OCI-LY3 (cell line): ENCODE measurements around the gene RNF217.

Experiments
- H2AFZ ChIP-seq: fragments of 200-600, 300-600 bp; shearing (Covaris generic); 2 replicates; pipeline ENCODE4 v1.6.0; 2014; ENCODE audit warnings: antibody characterized with exemption, low read depth, low read length
- H3K27ac ChIP-seq: fragments of 200-600, 300-600 bp; sonication (generic); 2 replicates; pipeline ENCODE4 v1.5.1; 2014; ENCODE audit warnings: mild to moderate bottlenecking, low read length, moderate library complexity, mixed read lengths
- H3K27me3 ChIP-seq: fragments of 200-600, 300-600 bp; sonication (generic); 2 replicates; pipeline ENCODE4 v1.6.1; 2014; ENCODE audit warnings: low read depth, low read length, mixed read lengths
- H3K36me3 ChIP-seq: fragments of 200-600, 300-600 bp; sonication (generic); replicated peaks from 2 replicates; pipeline ENCODE3; 2014; ENCODE audit warnings: low read depth, low read length, mixed read lengths
- H3K4me1 ChIP-seq: fragments of 300-600, 200-600 bp; sonication (generic); 2 replicates; pipeline ENCODE4 v1.6.1; 2014; ENCODE audit warnings: low read length, mixed read lengths
- H3K4me2 ChIP-seq: fragments of 200-600, 300-600 bp; sonication (generic); 2 replicates; pipeline ENCODE4 v1.6.1; 2014; ENCODE audit warnings: low read length, mixed read lengths
- H3K4me3 ChIP-seq: fragments of 300-600, 200-600 bp; sonication (generic); 2 replicates; pipeline ENCODE4 v1.5.1; 2014; ENCODE audit warnings: antibody characterized with exemption, mild to moderate bottlenecking, low read length, moderate library complexity
- H3K79me2 ChIP-seq: fragments of 300-600, 200-600 bp; shearing (Covaris generic); 2 replicates; pipeline ENCODE4 v1.6.1; 2014; ENCODE audit warnings: mild to moderate bottlenecking, low read length, mixed read lengths
- H3K9ac ChIP-seq: fragments of 300-600, 200-600 bp; shearing (Covaris generic); 2 replicates; pipeline ENCODE4 v1.6.0; 2014; ENCODE audit warnings: mild to moderate bottlenecking, low read length, moderate library complexity
- H3K9me3 ChIP-seq: fragments of 200-600, 300-600 bp; shearing (Covaris generic); 2 replicates; pipeline ENCODE4 v1.6.1; 2014; ENCODE audit warnings: low read length, mixed read lengths; ENCODE audit not compliant: insufficient read depth
- H4K20me1 ChIP-seq: fragments of 200-600, 300-600 bp; sonication (generic); 2 replicates; pipeline ENCODE4 v1.6.1; 2016; ENCODE audit warnings: low read length, mixed read lengths; ENCODE audit not compliant: insufficient read depth
- CTCF ChIP-seq: fragments of 200-600, 300-600 bp; sonication (generic); IDR thresholded peaks from 2 replicates; pipeline ENCODE4 v1.5.1; 2014; ENCODE audit warnings: antibody characterized with exemption, low read length, low read depth
- EZH2phosphoT487 ChIP-seq: fragments of 200-600 bp; shearing (Covaris generic); IDR thresholded peaks from 2 replicates; pipeline ENCODE4 v1.6.1; 2018; ENCODE audit warnings: antibody characterized with exemption, mixed run types, low read depth

The RNF217 gene

GRCh38 chr6:124986164-124986563 lies 23.9 kb downstream of the RNF217 start:
- Histone ChIP-seq H3K4me3 (no peak overlapping the region), H3K36me3 (no peaks in the 10 kb centered on the region), H3K9me3 (no peaks in the 10 kb centered on the region), H3K79me2 (no peaks in the 10 kb centered on the region), H2AFZ (no peak overlapping the region), H3K9ac (no peak overlapping the region), H3K4me2 (no peak overlapping the region), H3K4me1 (no peaks in the 10 kb centered on the region), H4K20me1 (no peaks in the 10 kb centered on the region), H3K27ac (no peak overlapping the region), H3K27me3 (no peaks in the 10 kb centered on the region)
- no peak for TF ChIP-seq EZH2phosphoT487
- TF ChIP-seq CTCF: no peak

DNA sequence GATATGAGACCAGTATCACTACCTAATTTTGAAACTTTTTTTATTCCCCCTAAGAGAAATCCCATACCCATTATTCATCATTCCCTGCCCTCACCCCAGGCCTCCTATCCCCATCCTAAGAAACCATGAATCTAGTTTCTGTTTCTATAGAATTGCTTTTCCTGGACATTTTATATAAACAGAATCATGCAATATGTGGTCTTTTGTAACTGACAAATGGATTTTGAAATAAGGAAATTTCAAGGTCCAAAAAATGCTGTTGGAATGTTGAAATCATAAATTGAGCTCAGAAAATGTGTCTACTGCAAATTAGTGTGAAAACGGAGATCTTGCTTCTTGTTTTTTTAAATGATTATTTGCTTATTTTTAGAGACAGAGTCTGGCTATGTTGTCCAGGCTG lies 25.1 kb downstream of the RNF217 start:
- Histone ChIP-seq H3K36me3 (no peaks in the 10 kb centered on the region), H3K4me1 (no peaks in the 10 kb centered on the region), H3K4me2 (no peak overlapping the region), H3K9ac (no peak overlapping the region), H3K27ac (no peak overlapping the region), H2AFZ (no peak overlapping the region), H3K27me3 (no peaks in the 10 kb centered on the region), H3K79me2 (no peaks in the 10 kb centered on the region), H4K20me1 (no peaks in the 10 kb centered on the region), H3K4me3 (no peak overlapping the region), H3K9me3 (no peaks in the 10 kb centered on the region)
- no peak for TF ChIP-seq CTCF
- TF ChIP-seq EZH2phosphoT487: no peak

DNA sequence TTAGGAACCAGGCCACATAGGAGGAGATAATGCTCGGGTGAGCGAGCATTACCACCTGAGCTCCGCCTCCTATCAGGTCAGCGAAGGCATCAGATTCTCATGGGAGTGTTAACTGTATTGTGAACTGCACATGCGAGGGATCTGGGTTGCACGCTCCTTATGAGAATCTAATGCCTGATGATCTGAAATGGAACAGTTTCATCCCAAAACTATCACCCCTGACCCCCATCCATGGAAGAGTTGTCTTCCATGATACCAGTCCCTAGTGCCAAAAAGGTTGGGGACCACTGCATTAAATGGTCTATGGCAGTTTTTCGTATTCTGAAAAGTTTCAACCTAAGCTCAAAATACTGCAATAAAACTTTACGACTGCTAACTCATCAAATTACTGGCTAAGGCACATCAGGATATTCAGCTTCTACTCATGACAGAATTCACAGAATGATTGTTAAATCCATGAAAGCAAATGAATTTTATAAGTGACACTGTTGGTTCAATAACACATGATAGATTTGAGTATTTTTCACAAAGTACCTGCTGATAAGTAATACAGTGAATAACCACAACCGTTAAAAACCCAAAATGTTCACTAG lies 25.9 kb downstream of the RNF217 start:
- no peak overlapping the region for H3K9ac ChIP-seq
- H4K20me1 ChIP-seq: no peaks in the 10 kb centered on the region
- H2AFZ ChIP-seq: no peak overlapping the region
- no peak overlapping the region for H3K4me2 ChIP-seq
- no peaks in the 10 kb centered on the region for H3K9me3 ChIP-seq
- no peaks in the 10 kb centered on the region for H3K4me1 ChIP-seq
- H3K79me2 ChIP-seq: no peaks in the 10 kb centered on the region
- H3K36me3 ChIP-seq: no peaks in the 10 kb centered on the region
- H3K27me3 ChIP-seq: no peaks in the 10 kb centered on the region
- H3K27ac ChIP-seq: no peak overlapping the region
- no peak for TF ChIP-seq CTCF
- TF ChIP-seq EZH2phosphoT487: no peak
- H3K4me3 ChIP-seq: no peak overlapping the region

- no peaks in the 10 kb centered on the region for H3K4me1 ChIP-seq
- no peaks in the 10 kb centered on the region for H3K9me3 ChIP-seq
- no peaks in the 10 kb centered on the region for H4K20me1 ChIP-seq
- H3K4me3 ChIP-seq: no peak overlapping the region
- TF ChIP-seq EZH2phosphoT487 (no peak), CTCF (no peak)
- no peak overlapping the region for H3K27ac ChIP-seq
- no peak overlapping the region for H2AFZ ChIP-seq
- H3K27me3 ChIP-seq: no peaks in the 10 kb centered on the region
- no peak overlapping the region for H3K4me2 ChIP-seq
- no peaks in the 10 kb centered on the region for H3K79me2 ChIP-seq
- H3K36me3 ChIP-seq: no peaks in the 10 kb centered on the region
- H3K9ac ChIP-seq: no peak overlapping the region
These were observed 27.1 kb downstream of the RNF217 start for GRCh38 chr6:124989136-124989983.
